ENCODE measurements around the gene SDK1. TPM values are rescaled to one million over a fixed set of nuclear protein-coding genes. Genes with fewer than 3 reads are reported as not detected.

The SDK1 gene
- total RNA-seq, 1 experiment from 2014 or later = 9.3 TPM

- TF ChIP-seq AR (CRISPR knock-in tag; IDR thresholded peaks at IDR 0.05) (no peak), SMAD4 (CRISPR knock-in tag; IDR thresholded peaks at IDR 0.05) (no peak), ZNF281 (CRISPR knock-in tag; IDR thresholded peaks at IDR 0.05) (no peak), FOXP1 (CRISPR knock-in tag; IDR thresholded peaks at IDR 0.05; ENCODE audit: borderline replicate concordance) (no peak)
These were observed 978.2 kb downstream of the SDK1 start (continued) for GRCh38 chr7:4279216-4279615.

DNA sequence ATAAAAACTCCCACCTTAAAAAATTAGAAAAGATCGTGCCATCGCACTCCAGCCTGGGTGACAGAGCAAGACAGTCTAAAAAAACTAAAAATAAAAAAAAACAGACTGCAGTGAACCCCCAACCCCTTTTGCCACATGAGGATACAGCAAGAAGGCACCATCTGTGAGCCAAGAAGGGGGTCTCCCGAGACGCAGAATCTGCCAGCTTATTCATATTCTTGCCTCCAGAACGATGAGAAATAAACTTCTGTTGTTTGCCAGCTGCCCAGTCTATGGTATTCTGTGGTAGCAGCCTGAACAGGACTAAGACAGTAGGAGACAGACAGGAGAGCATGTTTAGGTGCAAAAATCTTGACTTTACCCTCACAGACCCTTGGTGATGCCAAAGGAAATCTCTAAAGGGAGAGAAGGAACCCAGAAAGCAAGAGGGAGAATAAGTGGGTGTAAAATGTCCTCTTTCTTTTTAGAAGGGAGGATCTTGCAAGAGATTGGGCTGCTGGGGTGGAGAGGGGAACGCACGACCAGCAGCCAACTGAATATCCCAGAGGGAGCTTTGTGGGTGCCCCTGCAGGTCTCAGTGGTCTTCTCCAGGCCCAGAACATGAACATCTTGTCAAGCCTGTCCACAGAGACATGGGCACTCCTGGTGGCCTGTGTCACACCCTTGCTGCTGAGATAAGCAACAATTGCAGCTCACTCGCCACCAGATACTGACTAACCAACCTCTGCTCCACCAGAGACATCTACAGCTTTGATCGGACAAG lies 980.4 kb downstream of the SDK1 start:
- ATAC-seq (no peak), DNase-seq (ENCODE audit: low spot score) (no peak)
- Mint-ChIP-seq H3K27ac (no peak overlapping the region), H3K4me3 (no peak overlapping the region), H3K4me1 (peaks cover 4% of the 10 kb centered on the region; the same call in 1 of the 2 replicates), H3K9me3 (no peaks in the 10 kb centered on the region; the same call in 1 of the 2 replicates), H3K27me3 (ENCODE audit: low read depth) (no peaks in the 10 kb centered on the region), H3K36me3 (no peaks in the 10 kb centered on the region)
- TF ChIP-seq ZNF425 (CRISPR knock-in tag; conservative IDR thresholded peaks at IDR 0.05) (no peak), SMAD4 (CRISPR knock-in tag; IDR thresholded peaks at IDR 0.05) (no peak), TP53 (CRISPR knock-in tag; IDR thresholded peaks at IDR 0.05) (no peak), ZNF219 (CRISPR knock-in tag; IDR thresholded peaks at IDR 0.05; ENCODE audit: borderline replicate concordance) (no peak), EMX1 (CRISPR knock-in tag; IDR thresholded peaks at IDR 0.05) (no peak), CREB1 (CRISPR knock-in tag; IDR thresholded peaks at IDR 0.05) (no peak), NR2C2 (CRISPR knock-in tag; IDR thresholded peaks at IDR 0.05) (no peak), MXD4 (CRISPR knock-in tag; IDR thresholded peaks at IDR 0.05; ENCODE audit: borderline replicate concordance) (no peak), OVOL2 (CRISPR knock-in tag; IDR thresholded peaks at IDR 0.05; ENCODE audit: borderline replicate concordance) (no peak), ZNF281 (CRISPR knock-in tag; IDR thresholded peaks at IDR 0.05) (no peak)
- TF ChIP-seq, protein P1, sequence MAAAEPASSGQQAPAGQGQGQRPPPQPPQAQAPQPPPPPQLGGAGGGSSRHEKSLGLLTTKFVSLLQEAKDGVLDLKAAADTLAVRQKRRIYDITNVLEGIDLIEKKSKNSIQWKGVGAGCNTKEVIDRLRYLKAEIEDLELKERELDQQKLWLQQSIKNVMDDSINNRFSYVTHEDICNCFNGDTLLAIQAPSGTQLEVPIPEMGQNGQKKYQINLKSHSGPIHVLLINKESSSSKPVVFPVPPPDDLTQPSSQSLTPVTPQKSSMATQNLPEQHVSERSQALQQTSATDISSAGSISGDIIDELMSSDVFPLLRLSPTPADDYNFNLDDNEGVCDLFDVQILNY (CRISPR knock-in tag; IDR thresholded peaks at IDR 0.05) = no peak
- TF ChIP-seq, protein P2, sequence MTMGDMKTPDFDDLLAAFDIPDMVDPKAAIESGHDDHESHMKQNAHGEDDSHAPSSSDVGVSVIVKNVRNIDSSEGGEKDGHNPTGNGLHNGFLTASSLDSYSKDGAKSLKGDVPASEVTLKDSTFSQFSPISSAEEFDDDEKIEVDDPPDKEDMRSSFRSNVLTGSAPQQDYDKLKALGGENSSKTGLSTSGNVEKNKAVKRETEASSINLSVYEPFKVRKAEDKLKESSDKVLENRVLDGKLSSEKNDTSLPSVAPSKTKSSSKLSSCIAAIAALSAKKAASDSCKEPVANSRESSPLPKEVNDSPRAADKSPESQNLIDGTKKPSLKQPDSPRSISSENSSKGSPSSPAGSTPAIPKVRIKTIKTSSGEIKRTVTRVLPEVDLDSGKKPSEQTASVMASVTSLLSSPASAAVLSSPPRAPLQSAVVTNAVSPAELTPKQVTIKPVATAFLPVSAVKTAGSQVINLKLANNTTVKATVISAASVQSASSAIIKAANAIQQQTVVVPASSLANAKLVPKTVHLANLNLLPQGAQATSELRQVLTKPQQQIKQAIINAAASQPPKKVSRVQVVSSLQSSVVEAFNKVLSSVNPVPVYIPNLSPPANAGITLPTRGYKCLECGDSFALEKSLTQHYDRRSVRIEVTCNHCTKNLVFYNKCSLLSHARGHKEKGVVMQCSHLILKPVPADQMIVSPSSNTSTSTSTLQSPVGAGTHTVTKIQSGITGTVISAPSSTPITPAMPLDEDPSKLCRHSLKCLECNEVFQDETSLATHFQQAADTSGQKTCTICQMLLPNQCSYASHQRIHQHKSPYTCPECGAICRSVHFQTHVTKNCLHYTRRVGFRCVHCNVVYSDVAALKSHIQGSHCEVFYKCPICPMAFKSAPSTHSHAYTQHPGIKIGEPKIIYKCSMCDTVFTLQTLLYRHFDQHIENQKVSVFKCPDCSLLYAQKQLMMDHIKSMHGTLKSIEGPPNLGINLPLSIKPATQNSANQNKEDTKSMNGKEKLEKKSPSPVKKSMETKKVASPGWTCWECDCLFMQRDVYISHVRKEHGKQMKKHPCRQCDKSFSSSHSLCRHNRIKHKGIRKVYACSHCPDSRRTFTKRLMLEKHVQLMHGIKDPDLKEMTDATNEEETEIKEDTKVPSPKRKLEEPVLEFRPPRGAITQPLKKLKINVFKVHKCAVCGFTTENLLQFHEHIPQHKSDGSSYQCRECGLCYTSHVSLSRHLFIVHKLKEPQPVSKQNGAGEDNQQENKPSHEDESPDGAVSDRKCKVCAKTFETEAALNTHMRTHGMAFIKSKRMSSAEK (CRISPR knock-in tag; IDR thresholded peaks at IDR 0.05; ENCODE audit: borderline replicate concordance) = no peak
- TF ChIP-seq, protein P3, sequence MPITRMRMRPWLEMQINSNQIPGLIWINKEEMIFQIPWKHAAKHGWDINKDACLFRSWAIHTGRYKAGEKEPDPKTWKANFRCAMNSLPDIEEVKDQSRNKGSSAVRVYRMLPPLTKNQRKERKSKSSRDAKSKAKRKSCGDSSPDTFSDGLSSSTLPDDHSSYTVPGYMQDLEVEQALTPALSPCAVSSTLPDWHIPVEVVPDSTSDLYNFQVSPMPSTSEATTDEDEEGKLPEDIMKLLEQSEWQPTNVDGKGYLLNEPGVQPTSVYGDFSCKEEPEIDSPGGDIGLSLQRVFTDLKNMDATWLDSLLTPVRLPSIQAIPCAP (CRISPR knock-in tag; IDR thresholded peaks at IDR 0.05) = no peak
- POLR2A ChIA-PET = no interaction called here
- CTCF ChIA-PET = no interaction called here

Data from WTC11 (cell line).